K562 (cell line): ENCODE results near the gene APC2. TPM values are rescaled to one million over a fixed set of nuclear protein-coding genes. Genes with fewer than 3 reads are reported as not detected.

Experiments
- ARID1B ChIP-seq: fragments of 450-650 bp; IDR thresholded peaks from 2 replicates; pipeline ENCODE4 v1.6.1; 2016; ENCODE audit warnings: antibody characterized with exemption, mild to moderate bottlenecking, inconsistent platforms
- BCL6 ChIP-seq: fragments of 250-450 bp; sonication (Bioruptor Pico); IDR thresholded peaks from 2 replicates; pipeline ENCODE4 v1.4.0; 2020
- BDP1 ChIP-seq: IDR thresholded peaks from 3 replicates; pipeline ENCODE4 v1.6.1; 2011; ENCODE audit not compliant: insufficient read length, insufficient read depth
- CBX2 ChIP-seq: fragments of 200-600 bp; sonication (generic); IDR thresholded peaks from one replicate; pipeline ENCODE4 v1.6.1; 2012; ENCODE audit warnings: mild to moderate bottlenecking, low read length, inconsistent platforms; ENCODE audit not compliant: insufficient read depth, poor library complexity, severe bottlenecking
- CEBPG ChIP-seq, 3 experiments: fragments of 200-800 bp in 1 of 3; sonication (Bioruptor generic) in 1 of 3; sonication (generic) in 1 of 3; formaldehyde crosslinking in 1 of 3; IDR thresholded peaks in 2 of 3; conservative IDR thresholded peaks in 1 of 3; 2 replicates each; pipeline versions ENCODE4 v1.6.1 to v1.8.0; 2016 to 2022; ENCODE audit warnings: missing compliant biosample characterization in 2 of 3, missing genetic modification characterization in 2 of 3, mild to moderate bottlenecking in 1 of 3, missing genetic modification reagents in 1 of 3
- CREB3L1 ChIP-seq: fragments of 450-650 bp; IDR thresholded peaks from 2 replicates; pipeline ENCODE4 v1.6.1; 2014; ENCODE audit warnings: low read depth, mild to moderate bottlenecking, moderate library complexity, borderline replicate concordance
- CTCFL ChIP-seq: IDR thresholded peaks from 2 replicates; pipeline ENCODE4 v1.6.1; 2011; ENCODE audit warnings: borderline replicate concordance, low read depth, mild to moderate bottlenecking, moderate library complexity, low read length; ENCODE audit not compliant: insufficient read depth, poor library complexity, severe bottlenecking
- ESRRB ChIP-seq: fragments of 250-450 bp; sonication (Bioruptor Pico); IDR thresholded peaks from 2 replicates; pipeline ENCODE4 v1.5.0; 2020; ENCODE audit warnings: mild to moderate bottlenecking, moderate library complexity, borderline replicate concordance
- ETV5 ChIP-seq: sonication (generic); formaldehyde crosslinking; IDR thresholded peaks from 2 replicates; pipeline ENCODE4 v1.4.0; 2020; ENCODE audit warnings: low read depth, mild to moderate bottlenecking, missing genetic modification reagents
- FIP1L1 ChIP-seq: fragments of 200-400 bp; formaldehyde crosslinking; IDR thresholded peaks from 2 replicates; pipeline ENCODE4 v1.6.1; 2018; ENCODE audit warnings: mild to moderate bottlenecking, low read depth, low read length; ENCODE audit not compliant: poor library complexity, severe bottlenecking
- HDAC6 ChIP-seq: IDR thresholded peaks from 2 replicates; pipeline ENCODE4 v1.6.1; 2012; ENCODE audit warnings: low read depth, mild to moderate bottlenecking, control low read depth, inconsistent platforms, low read length, moderate library complexity
- HEY1 ChIP-seq: fragments of 250-450 bp; sonication (Bioruptor Pico); IDR thresholded peaks from 2 replicates; pipeline ENCODE4 v1.5.0; 2020; ENCODE audit warnings: mild to moderate bottlenecking, moderate library complexity, borderline replicate concordance
- HMBOX1 ChIP-seq: sonication (generic); IDR thresholded peaks from 2 replicates; pipeline ENCODE4 v1.6.1; 2016
- LEF1 ChIP-seq: fragments of 450-650 bp; IDR thresholded peaks from 2 replicates; pipeline ENCODE4 v1.6.1; 2016; ENCODE audit warnings: mild to moderate bottlenecking
- NFIC ChIP-seq: fragments of 450-650 bp; IDR thresholded peaks from 2 replicates; pipeline ENCODE4 v1.6.1; 2017; ENCODE audit warnings: mild to moderate bottlenecking, inconsistent platforms
- POU5F1 ChIP-seq: fragments of 150-350 bp; IDR thresholded peaks from 2 replicates; pipeline ENCODE4 v1.6.1; 2014; ENCODE audit warnings: borderline replicate concordance, low read length, low read depth, mild to moderate bottlenecking; ENCODE audit not compliant: partially characterized antibody
- SETDB1 ChIP-seq: IDR thresholded peaks from one replicate; pipeline ENCODE4 v1.6.1; 2012; ENCODE audit warnings: low read length, control low read depth, inconsistent platforms
- SP1 ChIP-seq: sonication (generic); formaldehyde crosslinking; IDR thresholded peaks from 2 replicates; pipeline ENCODE4 v1.8.1; 2022; ENCODE audit warnings: mild to moderate bottlenecking, missing genetic modification reagents
- SRSF1 ChIP-seq: fragments of 200-400 bp; formaldehyde crosslinking; IDR thresholded peaks from 2 replicates; pipeline ENCODE4 v1.6.1; 2017; ENCODE audit warnings: mild to moderate bottlenecking, low read depth, low read length, moderate library complexity
- SRSF3 ChIP-seq: fragments of 200-400 bp; formaldehyde crosslinking; IDR thresholded peaks from 2 replicates; pipeline ENCODE4 v1.6.1; 2016; ENCODE audit warnings: mild to moderate bottlenecking, low read length, moderate library complexity; ENCODE audit not compliant: insufficient read depth
- ZNF12 ChIP-seq: sonication (generic); formaldehyde crosslinking; IDR thresholded peaks from 2 replicates; pipeline ENCODE4 v1.4.0; 2020; ENCODE audit warnings: mild to moderate bottlenecking, missing genetic modification reagents
- ZNF121 ChIP-seq: sonication (generic); formaldehyde crosslinking; conservative IDR thresholded peaks from 2 replicates; pipeline ENCODE4 v1.8.0; 2022; ENCODE audit warnings: missing genetic modification reagents
- ZNF140 ChIP-seq: fragments of 250-450 bp; sonication (Bioruptor Pico); IDR thresholded peaks from 2 replicates; pipeline ENCODE4 v1.8.0; 2021; ENCODE audit warnings: moderate library complexity, mild to moderate bottlenecking, inconsistent platforms
- polyA plus RNA-seq, 8 experiments: library from polyadenylated mRNA; depleted of rRNA in 4 of 8; stranded (reverse) in 5 of 8; unstranded in 3 of 8; fragments of >200 nt; fragmentation: Nextera tagmentation in 2 of 8; fragmentation: Illumina TruSeq in 1 of 8; extraction: Ambion mirVana in 2 of 8; extraction: Trizol in 1 of 8; gene quantifications; 2 replicates each; pipeline versions ENCODE4 v1.2.1 to v1.2.3, GENCODE V29; 2011 to 2014; ENCODE audit warnings: inconsistent platforms in 1 of 8, missing spikeins in 1 of 8
- total RNA-seq, 7 experiments: library from RNA; depleted of rRNA in 6 of 7; stranded (reverse); fragments of >200 nt in 6 of 7; fragmentation: Illumina TruSeq in 2 of 7; extraction: Trizol in 2 of 7; gene quantifications; 2 replicates each; pipeline versions ENCODE4 v1.2.1 to v1.2.3, GENCODE V29; 2011 to 2021; ENCODE audit warnings: low replicate concordance in 1 of 7

APC2 gene
- total and polyA plus RNA-seq, 9 of the 15 experiments (the other 6 are each of a cell fraction or from before 2014, with no cell fraction given), result 0.01 to 0.40 (median 0.05) TPM; not detected in 3

- TF ChIP-seq SRSF1, result no peak
- TF ChIP-seq CREB3L1, result peak; percentile 70; the same call in 1 of the 2 replicates
- TF ChIP-seq POU5F1, result no peak
- TF ChIP-seq ESRRB (CRISPR knock-in tag), result no peak
- TF ChIP-seq ZNF140 (CRISPR knock-in tag), result no peak
- TF ChIP-seq ZNF121, result 0 out of 2 replicates have a peak, but pooled peaks have one; percentile 39
- peak; percentile 27 for TF ChIP-seq NFIC
- TF ChIP-seq SRSF3, result no peak
- no peak for TF ChIP-seq BCL6 (CRISPR knock-in tag)
- peak; percentile 95 for TF ChIP-seq SP1 (CRISPR knock-in tag)
- no peak for TF ChIP-seq SETDB1
- no peak for TF ChIP-seq CTCFL
- no peak for TF ChIP-seq CEBPG (CRISPR knock-in tag; IDR thresholded peaks at IDR 0.05)
- TF ChIP-seq CEBPG (tag; conservative IDR thresholded peaks at IDR 0.05 in 1 of 2, IDR thresholded peaks at IDR 0.05 in 1 of 2), result no peak
- TF ChIP-seq ETV5 (CRISPR knock-in tag), result peak; percentile 98
- no peak for TF ChIP-seq HDAC6
- no peak for TF ChIP-seq HMBOX1
- TF ChIP-seq ARID1B, result peak; percentile 59; the same call in 1 of the 2 replicates
- no peak for TF ChIP-seq CBX2
- no peak for TF ChIP-seq HEY1 (CRISPR knock-in tag)
- no peak for TF ChIP-seq BDP1
- TF ChIP-seq LEF1, result peak; percentile 53; the same call in 1 of the 2 replicates
- TF ChIP-seq ZNF12, result peak; percentile 50; the same call in 1 of the 2 replicates
- peak; percentile 62 for TF ChIP-seq FIP1L1
Observed at GRCh38 chr19:1478934-1479707, 29.2 kb downstream of the APC2 start, which contains the start of gene C19orf25 (continued).
